NCI-H748 treated with DMSO at 0.1 percent for 48 hours (cell line): ENCODE results near the gene GLT6D1.

Source experiments
- DNase-seq: peaks from one replicate; lab custom pipeline; 2025; lab: John Stamatoyannopoulos, UW

GLT6D1 gene

DNA sequence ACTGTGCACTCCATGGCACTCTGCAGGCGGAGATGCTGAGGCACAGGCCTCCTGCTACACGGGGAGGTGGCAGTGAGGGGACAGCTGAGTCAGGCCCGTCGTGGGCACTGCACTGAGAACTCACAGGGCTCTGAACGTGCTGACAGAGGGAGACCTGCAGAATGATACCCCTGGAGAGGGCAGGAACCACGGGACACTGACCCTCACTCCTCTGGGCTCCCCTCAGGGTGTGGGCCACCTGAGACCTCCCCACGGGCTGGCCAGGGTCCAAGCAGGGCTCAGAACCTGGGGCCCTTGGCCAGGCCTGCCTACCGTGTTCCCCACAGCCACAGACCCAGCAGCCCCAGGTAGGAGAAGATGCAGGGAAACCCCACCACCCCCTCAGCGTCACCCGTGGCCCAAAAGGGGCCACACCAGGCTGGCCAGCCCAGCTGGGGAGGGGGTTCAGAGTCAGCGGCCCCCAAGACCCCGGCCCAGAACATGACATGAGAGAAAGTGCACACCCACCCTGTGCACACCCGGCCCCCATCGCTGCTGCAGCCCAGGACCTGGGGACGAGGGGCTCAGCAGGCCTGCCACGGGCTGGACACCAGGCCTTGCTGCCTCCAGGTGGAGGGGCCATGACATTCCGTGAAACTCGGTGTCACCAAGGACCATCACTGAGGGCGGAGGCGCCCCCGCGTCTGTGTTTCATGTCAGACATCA is 30.9 kb downstream of the GLT6D1 start:
- DNase-seq = no peak

DNA sequence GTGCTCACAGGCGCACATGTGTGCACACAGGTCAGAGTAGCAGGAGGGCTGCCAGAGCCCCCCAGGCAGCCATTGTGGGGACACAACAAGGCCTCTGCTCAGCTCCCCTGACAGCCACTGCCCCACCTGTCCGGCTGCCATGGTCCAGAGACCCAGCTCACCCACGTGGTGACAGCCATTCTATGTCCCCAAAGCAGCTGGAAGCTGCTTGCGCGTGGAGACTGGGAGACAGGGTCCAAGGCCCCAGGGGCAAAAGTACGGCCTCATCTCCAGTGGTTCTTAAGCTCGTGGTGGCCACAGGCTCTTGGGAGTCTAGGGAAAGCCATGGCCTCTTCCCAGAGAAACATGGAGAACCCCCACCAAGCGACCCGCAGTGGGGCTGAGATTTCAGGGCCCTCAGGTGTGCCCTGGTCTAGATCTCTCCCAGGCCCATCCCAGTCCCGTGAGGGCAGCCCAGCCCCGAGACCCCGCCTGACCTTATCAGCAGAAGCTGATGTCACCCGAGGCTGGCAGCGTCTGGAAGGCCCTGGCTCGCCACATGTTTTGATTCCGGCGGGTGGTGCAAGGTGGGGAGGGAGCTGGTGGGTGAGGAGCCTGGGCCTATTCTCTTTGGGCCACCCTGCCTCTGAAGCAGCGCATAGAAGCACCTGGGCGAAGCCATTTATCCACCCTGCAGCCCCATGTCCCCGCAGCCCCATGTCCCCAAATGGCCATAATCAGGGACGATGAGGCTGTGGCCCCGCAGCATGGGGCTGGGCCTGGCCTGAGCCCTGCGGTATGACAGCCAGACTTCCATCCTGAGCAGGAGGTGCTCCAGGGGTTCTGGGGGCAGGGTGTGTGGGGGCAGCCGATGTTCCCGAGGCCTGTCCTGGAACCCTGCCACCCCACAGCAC is 31.7 kb downstream of the GLT6D1 start:
- DNase-seq = no peak

DNA sequence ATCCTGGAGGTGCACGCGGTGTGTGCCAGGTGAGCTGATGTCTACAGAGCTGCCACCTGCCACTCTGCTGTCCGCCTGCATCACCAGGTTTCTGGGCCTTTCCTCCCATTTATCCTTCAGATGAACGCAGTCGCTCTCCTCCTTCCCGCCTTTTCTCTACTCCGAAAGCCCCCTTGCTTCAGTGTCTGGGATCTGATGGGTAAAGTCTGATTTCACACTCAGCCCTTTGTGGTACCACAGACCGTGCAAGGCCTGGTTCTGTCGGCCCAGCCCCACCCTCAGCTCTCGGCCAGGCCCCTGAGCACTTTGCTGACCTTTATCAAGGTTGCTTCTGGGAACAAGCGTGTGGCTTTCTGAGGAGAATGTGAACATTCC is 32.5 kb downstream of the GLT6D1 start:
- DNase-seq = no peak

DNA sequence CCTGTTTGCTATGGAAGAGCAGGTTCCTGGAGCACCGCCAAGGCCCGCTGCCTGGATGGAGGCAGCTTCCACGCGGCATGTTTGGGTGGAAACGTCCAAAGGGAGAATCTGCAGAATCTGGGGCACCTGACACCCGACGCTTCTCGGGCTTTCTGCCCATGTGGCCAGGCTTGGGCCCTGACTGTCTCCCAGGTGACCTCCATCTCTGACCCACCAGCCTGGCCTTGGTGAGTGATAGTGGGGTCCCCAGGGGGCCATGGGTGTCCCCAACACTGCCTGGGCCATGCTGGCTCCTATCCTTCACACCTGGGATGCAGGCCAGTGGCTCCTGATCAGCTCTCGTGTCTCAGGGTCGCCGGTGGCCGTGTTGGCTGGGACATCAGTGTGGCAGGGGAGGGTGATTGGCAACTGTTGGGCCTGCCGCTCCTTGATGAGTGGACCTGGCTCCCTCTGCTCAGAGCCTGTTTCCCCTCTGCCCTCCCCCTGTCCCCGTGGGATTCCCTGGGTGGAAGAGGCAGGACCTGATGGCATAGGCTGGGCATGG is 34.0 kb downstream of the GLT6D1 start:
- no peak for DNase-seq

DNA sequence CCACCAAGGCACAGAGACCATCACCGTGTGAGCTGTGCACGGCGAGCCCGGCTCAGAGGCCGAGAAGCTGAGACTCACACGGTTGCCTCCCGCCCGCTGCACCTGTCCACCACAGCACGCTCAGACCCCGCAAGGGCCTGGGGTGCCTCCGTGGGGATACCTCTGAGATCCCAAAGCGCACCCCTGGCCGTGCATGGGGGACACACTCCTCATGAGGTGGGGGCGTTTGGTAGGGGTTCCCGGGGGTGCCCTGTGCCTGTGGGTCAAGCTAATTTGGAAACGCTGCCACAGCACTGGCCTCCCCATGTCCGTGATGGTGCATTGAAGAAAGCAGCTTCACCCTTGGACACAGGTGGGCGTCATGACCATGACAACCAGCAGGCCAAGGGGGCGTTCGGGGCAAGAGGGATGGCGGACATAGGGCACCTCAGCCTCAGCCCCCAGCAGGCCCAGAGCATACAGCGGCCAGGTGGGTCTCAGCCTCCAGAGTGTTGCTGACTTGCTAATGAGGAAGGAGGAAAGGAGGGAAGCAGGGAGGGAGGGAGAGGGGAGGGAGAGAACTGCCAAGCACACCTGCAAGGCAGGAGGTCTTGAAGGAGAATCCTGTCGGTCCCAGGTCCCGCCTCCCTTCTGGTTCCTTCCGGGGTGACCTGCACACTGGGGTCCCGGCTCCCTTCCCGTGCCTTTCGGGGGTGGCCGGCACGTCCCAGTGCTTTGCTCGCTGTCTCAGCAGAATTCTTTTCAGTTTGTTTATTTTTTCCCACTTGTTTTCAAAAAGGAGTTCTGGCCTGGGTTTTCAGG is 34.7 kb downstream of the GLT6D1 start:
- no peak for DNase-seq

DNA sequence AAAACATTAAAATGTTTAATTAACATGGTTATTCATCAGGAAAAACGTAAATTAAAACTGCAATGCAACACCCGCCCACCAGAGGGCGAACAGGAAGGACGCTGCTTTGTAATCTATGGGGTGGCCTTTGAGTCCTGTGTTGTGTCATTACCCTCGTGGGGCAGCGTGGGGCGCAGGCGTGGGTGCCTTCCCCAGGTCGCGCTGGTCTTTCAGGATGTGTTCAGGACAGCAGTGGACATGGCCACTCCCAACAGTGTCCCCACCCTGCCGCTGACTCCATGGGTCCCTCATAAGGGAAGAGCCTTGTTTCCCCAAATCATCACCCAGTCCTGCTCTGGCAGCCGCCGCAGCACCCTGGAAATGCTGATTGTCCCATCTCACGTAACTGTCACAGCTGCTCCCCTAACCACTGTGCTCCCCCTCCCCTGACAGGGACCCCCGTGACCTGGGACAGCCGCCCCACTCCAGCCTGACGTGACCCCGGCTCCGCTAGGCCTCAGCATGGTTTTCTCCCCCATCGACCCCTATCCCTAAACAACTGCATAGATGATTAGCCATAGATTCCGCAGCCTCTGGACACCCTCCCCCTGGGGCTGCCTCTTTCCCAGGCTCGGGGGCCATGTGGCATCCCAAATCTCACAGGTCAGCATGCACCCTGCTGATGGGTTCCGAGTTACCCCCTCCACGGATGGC is 36.4 kb downstream of the GLT6D1 start:
- DNase-seq = peak; percentile 8

DNA sequence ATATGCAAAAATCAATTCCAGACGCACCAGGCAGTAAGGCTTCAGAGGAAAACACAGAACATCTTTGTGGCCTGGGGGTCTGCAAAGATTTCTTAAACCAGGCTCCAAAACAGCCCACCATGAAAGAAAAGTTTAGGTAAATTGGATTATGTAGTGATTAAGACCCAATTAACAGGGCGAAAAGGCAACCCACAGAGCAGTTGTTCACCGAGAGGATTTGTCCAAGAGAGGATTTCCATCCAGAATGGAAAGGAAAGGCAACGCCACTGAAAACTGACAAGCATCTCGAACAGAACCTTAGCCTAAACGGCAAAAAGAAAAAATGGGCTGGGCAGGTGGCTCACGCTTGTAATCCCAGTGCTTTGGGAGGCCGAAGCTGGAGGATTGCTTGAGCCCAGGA is 37.4 kb downstream of the GLT6D1 start:
- no peak for DNase-seq

DNA sequence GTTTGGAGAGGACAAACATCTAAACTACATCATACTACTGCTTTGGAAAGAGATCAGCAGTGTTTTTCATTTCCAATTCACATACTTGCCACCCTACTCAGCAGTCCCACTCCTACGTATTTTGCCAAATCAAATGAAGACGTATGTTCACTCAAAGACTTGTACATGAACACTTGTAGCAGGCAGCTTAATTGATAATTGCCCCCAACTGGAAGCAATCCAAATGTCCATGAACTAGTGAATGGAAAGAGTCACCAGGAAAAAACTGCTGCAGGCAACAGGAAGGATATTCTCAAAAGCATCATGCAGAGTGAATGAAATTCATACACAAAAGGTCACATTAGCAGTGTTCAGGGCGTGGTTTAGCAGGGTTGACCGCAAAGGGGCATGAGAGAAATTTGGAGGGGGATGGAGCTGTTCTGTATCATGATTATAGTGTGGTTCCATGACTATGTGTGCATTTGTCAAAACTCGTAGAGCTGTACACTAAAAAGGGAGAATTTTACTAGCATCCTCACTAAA is 39.0 kb downstream of the GLT6D1 start:
- no peak for DNase-seq

DNA sequence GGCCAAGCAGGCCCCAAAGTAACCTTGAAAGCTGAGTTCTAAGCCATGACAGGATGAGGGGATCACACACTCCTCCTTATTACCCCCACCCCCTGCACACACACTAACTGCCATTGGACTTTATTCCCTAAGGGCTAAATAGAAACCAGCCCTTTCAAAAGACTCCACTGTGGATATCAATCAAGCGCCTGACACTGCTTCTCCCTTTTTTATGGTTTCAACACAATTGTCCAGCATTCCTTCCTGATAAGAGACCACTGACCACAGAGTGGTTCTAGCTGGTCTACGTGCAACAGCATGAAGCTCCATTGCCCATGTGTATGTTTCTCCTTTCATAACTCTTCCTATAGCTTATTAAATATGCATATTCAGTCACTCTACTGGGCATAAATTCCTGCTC is 43.1 kb downstream of the GLT6D1 start:
- DNase-seq = no peak

DNA sequence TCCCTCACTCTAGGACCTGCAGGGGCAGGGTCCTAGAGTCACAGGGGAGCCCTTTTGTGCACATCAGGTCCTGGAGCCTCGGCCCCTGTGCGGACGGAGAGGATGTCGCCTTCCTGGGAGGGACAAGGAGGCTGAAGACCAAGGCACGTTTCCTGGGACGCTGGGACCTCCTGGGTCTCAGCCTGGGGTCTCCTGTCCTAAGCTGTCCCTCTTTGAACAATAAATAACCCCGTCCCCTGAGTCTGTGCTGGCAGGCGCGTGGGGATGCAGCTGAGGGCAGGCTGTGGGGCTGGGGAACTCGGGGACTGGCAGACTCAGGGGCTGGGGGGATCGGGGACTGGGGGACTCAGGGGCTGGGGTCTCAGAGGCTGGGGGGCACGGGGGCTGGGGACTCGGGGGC is 46.7 kb downstream of the GLT6D1 start:
- DNase-seq = no peak

DNA sequence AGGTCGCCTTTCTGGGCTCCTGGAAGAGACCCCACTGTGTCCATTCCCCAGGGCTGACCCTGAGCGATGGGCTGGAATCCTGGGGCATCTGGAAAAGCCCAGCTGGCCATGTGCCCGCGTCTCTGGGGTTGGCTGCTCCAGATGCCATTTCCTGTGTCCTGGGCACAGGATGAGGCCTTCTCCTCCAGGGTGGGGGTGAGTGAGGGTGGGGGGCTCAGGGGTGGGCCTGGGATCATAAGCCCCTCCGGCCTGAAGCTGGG is 47.1 kb downstream of the GLT6D1 start:
- no peak for DNase-seq

DNA sequence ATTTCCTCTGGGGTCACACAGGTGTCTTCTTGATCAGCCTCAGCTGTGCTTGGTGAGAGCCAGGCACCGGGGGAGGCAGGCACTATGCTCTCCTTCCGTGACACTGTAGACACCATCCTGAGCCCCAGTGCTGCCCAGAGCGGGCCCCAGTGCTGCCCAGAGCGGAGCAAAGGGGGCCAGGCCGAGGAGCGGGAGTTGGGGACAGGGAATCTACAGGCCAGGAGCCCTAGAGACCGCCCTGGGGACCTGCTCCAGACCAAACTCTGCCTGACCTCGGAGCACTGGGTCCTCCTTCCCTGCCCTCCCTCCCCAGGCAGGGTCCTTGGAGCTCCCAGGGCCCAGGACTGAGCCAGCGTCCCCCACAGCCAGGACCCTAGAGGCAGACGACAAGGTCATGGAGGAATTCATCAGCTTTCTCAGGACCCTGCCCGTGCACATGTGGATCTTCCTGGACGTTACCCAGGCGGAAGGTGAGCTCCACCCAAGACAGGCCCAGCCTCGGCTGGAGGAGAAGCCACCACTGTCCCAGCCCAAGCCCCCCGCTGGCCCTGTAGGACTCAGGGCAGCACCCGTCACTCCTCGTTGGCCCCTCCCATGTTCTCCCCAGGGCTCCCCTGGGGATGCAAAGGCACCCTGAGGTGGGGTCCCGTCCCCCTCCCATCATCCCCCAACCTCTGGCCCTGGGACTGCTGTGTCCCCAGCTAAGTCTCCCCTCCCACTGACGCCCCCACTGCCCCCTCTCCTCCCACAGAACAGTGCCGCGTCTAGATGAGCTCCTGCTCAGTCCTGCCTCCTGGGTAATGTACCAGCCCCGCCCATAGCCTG is 47.6 kb downstream of the GLT6D1 start:
- DNase-seq = no peak

DNA sequence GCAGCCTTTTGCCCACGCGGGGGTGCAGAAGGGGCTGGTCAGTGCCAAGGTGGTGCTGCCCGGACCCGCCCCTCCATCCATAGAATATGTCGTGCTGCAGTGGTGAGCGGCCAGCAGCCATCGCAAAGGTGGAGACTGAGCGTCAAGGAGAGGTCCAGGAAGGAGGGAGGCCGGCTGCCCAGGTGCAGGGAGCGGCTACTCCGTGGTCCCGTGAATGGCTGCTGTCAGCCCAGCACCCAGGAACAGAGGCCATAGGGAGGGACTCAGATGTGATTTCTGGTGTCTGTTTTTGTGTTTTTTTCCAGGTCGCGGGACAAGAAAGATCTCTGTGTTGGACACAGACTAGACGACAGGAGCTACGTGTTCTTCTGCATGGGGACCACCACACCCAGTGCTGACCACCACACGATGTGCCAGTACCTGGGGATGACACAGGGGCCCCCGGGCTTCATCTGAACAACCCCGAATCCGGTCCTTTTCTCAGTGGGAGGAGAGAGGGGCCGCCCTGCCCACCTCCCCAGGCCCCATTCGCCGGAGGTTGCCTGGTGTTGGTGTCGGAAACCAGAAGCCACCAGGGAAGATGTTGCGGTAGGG is 48.8 kb downstream of the GLT6D1 start:
- DNase-seq = no peak

DNA sequence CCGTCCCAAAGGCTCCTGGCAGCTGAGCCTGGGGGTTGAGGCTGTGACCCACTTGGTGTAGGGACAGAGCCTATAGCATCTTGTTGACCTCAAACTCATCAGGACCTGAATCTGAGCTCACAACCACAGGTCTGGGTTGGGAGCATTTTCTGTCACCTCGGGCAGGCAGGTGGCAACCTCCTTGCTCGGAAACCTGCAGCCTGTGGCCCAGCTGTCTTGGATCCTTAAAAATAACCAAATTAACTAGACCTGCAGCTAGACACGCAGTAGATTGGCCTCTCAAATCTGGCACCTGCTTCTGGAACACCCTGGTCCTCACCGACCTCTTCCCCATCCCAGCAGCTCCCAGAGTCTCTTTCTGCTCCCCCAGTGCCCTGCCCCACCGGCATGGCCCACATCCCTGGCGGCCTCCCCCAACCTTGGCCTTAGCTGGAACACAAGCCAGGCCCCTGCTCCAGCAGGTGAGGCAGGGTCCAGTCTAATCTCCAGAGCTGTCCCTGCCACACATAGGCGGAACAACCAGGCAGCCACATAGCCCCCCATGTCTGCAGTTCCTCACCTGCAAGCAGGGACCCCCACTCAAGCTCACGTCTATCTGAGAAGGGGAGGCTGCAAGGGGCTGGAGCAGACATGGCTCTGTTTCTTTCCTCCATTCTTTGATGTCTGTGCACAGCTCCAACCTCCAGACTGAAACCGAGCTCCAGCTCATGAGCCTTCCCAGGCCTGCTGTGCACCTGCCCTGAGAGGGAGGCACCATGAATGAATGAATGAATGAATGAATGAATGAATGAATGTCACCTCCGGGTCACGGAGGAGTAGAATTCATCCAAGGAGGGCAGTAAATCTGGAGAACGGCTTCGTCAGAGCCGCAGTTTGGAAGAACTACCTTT is 49.5 kb downstream of the GLT6D1 start:
- no peak for DNase-seq

DNA sequence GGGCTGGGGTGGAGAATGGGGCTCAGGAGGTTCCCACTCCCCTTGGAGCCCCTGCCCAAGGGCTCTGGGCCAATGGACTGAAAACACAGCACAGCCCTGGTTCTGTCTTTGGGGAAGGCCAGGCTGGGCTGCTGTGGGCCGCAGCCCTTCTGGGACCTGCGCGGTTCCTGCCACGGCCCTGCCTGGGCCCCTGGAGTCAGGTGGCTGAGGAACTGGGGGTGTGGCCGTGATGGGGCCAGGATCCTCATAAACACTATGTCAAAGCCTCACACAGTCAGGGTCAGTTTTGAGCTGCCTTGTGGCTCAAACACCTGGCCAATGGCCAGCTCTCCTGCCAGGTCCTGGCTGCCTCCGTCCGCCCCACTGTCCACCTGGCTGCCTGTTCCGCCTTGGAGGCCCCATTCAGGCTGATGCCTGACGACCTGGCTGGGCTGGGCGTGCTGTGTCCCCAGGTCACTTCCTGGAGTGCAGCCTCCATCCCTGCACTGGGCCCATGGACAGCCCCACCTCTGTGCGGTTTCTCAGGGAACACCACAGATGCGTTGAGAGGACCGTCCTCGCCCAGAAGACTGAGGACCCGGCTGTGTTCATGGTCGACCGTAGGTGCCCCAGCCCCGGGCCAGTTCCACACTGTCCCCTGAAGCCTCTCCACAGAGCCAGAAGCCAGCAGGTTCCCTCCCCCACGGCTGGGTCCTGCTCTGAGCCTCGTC is 50.3 kb downstream of the GLT6D1 start:
- no peak for DNase-seq

DNA sequence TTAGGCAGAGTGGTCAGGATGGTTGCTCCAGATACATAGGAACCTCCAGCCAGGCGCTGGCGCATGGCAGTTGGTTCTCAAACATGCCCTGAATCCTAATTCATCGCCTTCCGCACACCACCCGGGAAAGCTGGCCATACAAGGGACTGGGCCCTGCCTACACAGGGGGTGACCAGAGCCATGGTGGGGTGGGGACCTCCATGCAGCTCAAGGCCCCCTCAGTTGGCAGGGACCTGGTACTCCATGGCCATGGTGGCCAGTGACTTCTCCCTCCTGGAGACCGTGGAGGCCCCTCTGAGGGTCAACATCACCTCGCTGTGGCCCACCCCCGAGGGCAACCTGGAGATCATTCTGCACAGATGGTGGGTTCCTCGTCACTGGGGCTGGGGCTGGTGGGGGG is 51.0 kb downstream of the GLT6D1 start:
- DNase-seq = no peak

DNA sequence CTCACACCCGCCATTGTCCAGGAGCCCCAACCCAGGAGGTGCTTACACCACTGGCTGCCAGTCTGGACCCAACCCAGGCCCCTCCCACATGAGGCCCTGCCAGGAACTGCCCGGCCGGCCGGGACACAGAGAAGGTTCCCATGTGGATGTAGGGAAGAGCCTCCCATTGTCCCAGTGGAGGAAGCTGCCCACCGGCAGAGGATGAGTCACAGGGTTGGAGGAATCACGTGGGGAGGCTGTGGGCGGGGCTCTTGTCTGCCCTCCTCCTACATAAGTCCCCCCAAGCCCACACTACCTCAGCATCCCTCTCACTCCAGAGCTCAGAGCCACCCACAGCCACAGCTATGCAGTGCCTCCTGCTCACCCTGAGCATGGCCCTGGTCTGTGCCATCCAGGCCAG is 51.7 kb downstream of the GLT6D1 start:
- no peak for DNase-seq

DNA sequence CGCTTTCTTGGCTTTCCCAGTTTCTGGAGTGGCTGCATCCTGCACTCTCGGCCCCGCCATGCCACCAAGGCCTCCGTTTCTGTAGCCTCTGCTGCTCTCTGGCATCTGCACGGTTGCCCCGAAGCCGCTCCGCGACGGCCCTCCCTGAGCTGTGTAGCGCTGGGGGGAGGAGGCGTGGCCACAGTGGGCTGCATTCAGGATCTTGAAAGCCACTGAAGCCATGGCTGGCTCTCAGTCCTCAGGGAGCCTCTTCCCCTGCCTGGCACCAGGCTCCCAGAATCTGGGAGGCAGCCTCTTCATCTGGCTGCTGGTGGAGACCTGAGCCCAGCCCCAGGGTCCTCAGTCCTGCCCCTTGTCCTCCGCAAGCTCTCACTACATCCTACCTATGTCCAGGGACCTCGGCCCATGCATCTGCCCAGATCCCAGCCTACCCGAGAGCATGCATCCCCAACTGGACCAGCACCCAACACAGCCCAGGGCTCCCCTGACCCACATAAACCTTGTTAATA is 52.7 kb downstream of the GLT6D1 start:
- DNase-seq = no peak

DNA sequence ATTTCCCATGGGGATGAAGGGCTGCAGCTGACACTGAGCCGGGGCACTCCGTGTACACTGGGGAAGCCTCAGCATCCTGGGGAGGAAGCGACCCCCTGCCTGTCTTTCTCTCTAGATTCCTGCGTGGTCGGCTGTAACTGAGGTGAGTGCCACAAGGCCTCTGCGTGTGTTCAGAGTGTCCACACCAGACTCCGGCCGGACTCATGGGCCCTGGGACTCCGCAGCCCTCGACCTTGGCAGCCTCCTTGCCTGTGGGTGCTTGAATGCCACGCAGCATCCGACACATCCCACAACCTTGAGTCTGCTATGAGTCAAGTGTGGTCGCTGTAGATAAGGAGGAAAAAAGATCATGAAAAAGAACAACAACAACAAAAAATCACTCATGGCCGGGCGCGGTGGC is 54.4 kb downstream of the GLT6D1 start:
- DNase-seq = no peak
